Nephron (organoid): Measurements from ENCODE around the gene SIK2.

Experiments
- H3K27ac Mint-ChIP-seq, 3 experiments: 2 replicates each; pipeline ENCODE4 v1.8.0; 2020; ENCODE audit warnings: mixed read lengths in 3 of 3, mild to moderate bottlenecking in 2 of 3, moderate library complexity in 1 of 3
- H3K27me3 Mint-ChIP-seq: 2 replicates; pipeline ENCODE4 v1.8.0; 2021; ENCODE audit warnings: low read depth, mild to moderate bottlenecking, moderate library complexity, mixed read lengths
- H3K36me3 Mint-ChIP-seq: 2 replicates; pipeline ENCODE4 v1.8.0; 2020; ENCODE audit warnings: low read depth, mixed read lengths
- H3K4me1 Mint-ChIP-seq: 2 replicates; pipeline ENCODE4 v1.8.0; 2020; ENCODE audit warnings: mixed read lengths
- H3K4me3 Mint-ChIP-seq, 3 experiments: 2 replicates each; pipeline ENCODE4 v1.8.0; 2020; ENCODE audit warnings: mild to moderate bottlenecking in 3 of 3, mixed read lengths in 3 of 3, moderate library complexity in 2 of 3
- H3K9me3 Mint-ChIP-seq: 2 replicates; pipeline ENCODE4 v1.8.0; 2020; ENCODE audit warnings: mixed read lengths
- CTCF ChIP-seq, 3 experiments: fragments of 200-600 bp; sonication (generic); IDR thresholded peaks; one replicate each; pipeline ENCODE4 v1.5.0; 2021; ENCODE audit warnings: antibody characterized with exemption in 3 of 3; ENCODE audit not compliant: unreplicated experiment in 3 of 3

The SIK2 gene

DNA sequence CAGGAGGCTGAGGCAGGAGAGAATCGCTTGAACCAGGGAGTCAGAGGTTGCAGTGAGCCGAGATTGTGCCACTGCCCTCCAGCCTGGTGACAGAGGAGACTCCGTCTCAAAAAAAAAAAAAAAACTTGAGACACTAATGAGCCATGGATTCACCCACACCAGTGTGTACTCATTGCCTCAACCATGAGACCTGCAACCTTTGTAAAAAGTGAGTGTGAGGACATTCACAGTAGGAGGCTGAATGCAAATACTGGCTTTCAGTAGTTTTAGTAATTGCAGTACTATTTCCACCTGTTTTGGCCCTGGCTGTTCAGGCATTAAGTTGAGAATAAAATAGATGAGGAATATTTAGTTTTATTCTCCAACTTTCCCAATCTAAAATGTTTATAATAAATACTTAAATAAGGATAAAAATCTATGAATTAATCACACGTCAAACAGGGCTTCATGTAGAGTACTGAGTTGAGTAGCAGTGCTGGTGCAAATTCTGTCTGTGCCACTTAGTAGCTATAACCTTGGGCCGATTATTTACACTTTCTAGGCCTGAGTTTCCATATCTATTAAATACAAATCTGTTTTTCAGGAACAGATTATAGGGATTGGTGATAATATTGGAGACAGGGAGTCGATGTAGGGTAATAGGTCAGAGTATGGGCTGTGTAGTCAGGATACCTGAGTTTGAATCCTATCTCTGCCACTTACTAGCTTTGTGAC, 91.1 kb downstream of the SIK2 start:
- no peak for TF ChIP-seq CTCF (IDR thresholded peaks at IDR 0.05; ENCODE audit: unreplicated experiment in 3 of 3)
- no peak overlapping the region for H3K27ac Mint-ChIP-seq
- peaks cover 23% of the 10 kb centered on the region for H3K36me3 Mint-ChIP-seq
- H3K4me1 Mint-ChIP-seq, result peaks cover 41% of the 10 kb centered on the region
- no peak overlapping the region for H3K4me3 Mint-ChIP-seq
- no peaks in the 10 kb centered on the region for H3K9me3 Mint-ChIP-seq
- H3K27me3 Mint-ChIP-seq, result no peaks in the 10 kb centered on the region

DNA sequence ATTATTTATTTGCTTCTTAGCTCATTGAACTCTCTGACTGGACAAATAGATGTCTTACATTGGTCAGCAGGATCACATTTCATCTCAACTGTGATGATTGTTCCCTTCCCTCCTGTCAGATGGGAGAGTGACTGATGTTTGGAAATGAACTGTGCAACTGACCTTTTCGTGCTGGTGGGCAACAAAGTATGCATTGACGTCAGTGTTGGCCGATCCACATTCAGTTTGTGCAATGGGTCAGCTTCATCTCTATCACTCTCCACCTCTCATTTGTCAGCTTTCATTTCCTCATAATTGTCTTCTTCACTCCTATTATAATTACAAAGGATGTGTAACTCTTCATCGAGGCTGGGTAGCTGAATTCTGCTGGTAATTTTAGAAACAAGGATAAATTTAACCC, 92.6 kb downstream of the SIK2 start:
- H3K9me3 Mint-ChIP-seq, result no peaks in the 10 kb centered on the region
- peaks cover 11% of the 10 kb centered on the region for H3K36me3 Mint-ChIP-seq
- no peaks in the 10 kb centered on the region for H3K27me3 Mint-ChIP-seq
- H3K27ac Mint-ChIP-seq, result peak overlapping the region; percentile 54 to 68 (median 56)
- peak overlapping the region in 1 of 3 experiments; percentile 13 for H3K4me3 Mint-ChIP-seq
- no peak for TF ChIP-seq CTCF (IDR thresholded peaks at IDR 0.05; ENCODE audit: unreplicated experiment in 3 of 3)
- H3K4me1 Mint-ChIP-seq, result peaks cover 50% of the 10 kb centered on the region

DNA sequence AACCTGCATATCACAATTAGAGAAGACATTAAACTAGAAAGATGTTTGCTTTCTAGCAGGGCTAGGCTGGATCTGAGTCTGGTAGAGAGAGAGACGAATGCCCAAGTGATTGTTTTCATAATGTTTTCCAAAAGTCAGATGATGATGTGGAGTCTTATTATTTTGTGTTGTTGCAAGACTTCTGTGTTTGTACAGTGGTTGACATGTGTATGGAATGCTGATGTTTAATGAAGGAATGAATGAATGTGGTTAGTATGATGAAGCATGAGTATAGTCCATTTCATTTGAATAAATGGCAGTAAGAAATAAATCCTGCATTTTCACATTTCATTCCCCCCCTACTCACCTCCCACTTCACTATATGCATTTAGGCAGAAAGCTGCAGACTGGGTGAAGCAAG, 94.3 kb downstream of the SIK2 start:
- no peak overlapping the region for H3K4me3 Mint-ChIP-seq
- no peaks in the 10 kb centered on the region for H3K9me3 Mint-ChIP-seq
- H3K36me3 Mint-ChIP-seq, result peaks cover 4% of the 10 kb centered on the region
- no peak for TF ChIP-seq CTCF (IDR thresholded peaks at IDR 0.05; ENCODE audit: unreplicated experiment in 3 of 3)
- H3K27me3 Mint-ChIP-seq, result no peaks in the 10 kb centered on the region
- peaks cover 50% of the 10 kb centered on the region for H3K4me1 Mint-ChIP-seq
- H3K27ac Mint-ChIP-seq, result peak overlapping the region; percentile 7 to 78 (median 67)

- TF ChIP-seq CTCF (IDR thresholded peaks at IDR 0.05; ENCODE audit: unreplicated experiment in 3 of 3), result no peak
- H3K4me1 Mint-ChIP-seq, result peaks cover 45% of the 10 kb centered on the region
- no peak overlapping the region for H3K4me3 Mint-ChIP-seq
- no peaks in the 10 kb centered on the region for H3K9me3 Mint-ChIP-seq
- H3K36me3 Mint-ChIP-seq, result peaks cover 3% of the 10 kb centered on the region
- no peaks in the 10 kb centered on the region for H3K27me3 Mint-ChIP-seq
- peak overlapping the region; percentile 60 to 78 (median 77) for H3K27ac Mint-ChIP-seq
These were observed 95.7 kb downstream of the SIK2 start for GRCh38 chr11:111697933-111698371.

DNA sequence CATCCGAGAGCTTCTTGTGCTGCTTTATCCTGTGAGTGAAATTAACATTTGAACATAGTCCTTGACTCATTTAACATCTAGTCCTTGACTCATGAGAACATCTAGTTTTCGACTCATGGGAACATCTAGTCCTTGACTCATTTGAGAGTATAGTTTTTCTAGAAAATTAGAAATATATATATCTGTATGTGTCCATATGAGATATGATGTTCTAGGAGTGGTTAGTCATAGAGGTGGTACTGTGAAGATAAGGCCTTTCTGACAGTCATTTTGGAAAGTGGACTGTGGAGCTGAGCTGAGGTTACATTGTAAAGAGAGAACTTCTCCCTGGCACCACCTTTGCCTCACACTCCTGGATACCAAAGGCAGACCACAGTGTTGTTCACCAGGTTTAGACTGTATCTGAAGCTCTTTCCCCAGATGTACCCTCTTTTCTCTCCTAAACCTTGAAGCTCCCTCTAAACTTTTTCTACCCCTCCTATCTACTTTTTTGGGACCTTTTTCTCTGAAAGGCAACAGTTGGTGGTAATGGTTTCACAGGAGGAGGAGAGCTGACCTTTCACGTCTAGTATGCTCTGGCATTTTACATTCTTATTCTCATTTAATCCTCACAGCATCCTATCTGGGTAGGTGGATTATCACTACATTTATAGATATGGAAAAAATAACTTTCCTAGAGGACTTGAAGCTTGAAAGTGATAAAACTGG, 96.8 kb downstream of the SIK2 start:
- Mint-ChIP-seq H3K4me3 (no peak overlapping the region), H3K36me3 (peaks cover 8% of the 10 kb centered on the region), H3K4me1 (peaks cover 52% of the 10 kb centered on the region), H3K27ac (no peak overlapping the region), H3K9me3 (no peaks in the 10 kb centered on the region), H3K27me3 (no peaks in the 10 kb centered on the region)
- TF ChIP-seq CTCF (IDR thresholded peaks at IDR 0.05; ENCODE audit: unreplicated experiment in 3 of 3), result no peak
